Esophagus squamous epithelium (tissue), 4 donors: Measurements from ENCODE around the gene NIP7.

ENCODE experiments used
- POLR2A ChIP-seq, 4 donors: fragments of 450-650 bp; IDR thresholded peaks; one replicate each; pipeline ENCODE4 v1.6.1; 2017; ENCODE audit warnings: antibody characterized with exemption in 4 of 4, mild to moderate bottlenecking in 4 of 4, moderate library complexity in 3 of 4
- TF ChIP-seq, protein P1 (sequence below), 6 experiments: fragments of 450-650 bp in 4 of 6; fragments of 200-600 bp in 2 of 6; sonication (generic) in 2 of 6; IDR thresholded peaks; one replicate each; pipeline ENCODE4 v1.5.1; 2016 to 2019; ENCODE audit warnings: antibody characterized with exemption in 6 of 6, mild to moderate bottlenecking in 4 of 6, moderate library complexity in 4 of 6

DNA sequence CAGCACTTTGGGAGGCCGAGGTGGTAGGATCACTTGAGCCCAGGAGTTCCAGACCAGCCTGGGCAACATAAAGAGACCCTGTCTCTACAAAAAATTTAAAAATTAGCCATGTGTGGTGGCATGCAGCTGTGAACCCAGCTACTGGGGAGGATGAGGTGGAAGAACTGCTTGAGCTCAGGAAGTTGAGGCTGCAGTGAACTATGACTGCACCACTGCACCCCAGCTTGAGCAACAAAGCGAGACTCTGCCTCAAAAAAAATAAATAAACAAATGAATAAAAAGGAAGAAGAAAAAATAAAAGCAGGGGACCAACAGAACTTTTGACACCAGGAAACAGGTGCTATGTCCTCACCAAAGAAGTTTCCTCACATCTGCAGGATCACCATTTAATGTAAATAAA lies 32.0 kb downstream of the NIP7 start:
- TF ChIP-seq, protein P1, sequence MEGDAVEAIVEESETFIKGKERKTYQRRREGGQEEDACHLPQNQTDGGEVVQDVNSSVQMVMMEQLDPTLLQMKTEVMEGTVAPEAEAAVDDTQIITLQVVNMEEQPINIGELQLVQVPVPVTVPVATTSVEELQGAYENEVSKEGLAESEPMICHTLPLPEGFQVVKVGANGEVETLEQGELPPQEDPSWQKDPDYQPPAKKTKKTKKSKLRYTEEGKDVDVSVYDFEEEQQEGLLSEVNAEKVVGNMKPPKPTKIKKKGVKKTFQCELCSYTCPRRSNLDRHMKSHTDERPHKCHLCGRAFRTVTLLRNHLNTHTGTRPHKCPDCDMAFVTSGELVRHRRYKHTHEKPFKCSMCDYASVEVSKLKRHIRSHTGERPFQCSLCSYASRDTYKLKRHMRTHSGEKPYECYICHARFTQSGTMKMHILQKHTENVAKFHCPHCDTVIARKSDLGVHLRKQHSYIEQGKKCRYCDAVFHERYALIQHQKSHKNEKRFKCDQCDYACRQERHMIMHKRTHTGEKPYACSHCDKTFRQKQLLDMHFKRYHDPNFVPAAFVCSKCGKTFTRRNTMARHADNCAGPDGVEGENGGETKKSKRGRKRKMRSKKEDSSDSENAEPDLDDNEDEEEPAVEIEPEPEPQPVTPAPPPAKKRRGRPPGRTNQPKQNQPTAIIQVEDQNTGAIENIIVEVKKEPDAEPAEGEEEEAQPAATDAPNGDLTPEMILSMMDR (IDR thresholded peaks at IDR 0.05) = no peak
- no peak for TF ChIP-seq POLR2A (IDR thresholded peaks at IDR 0.05)
